ENCODE measurements around the gene GJA4. TPM values are rescaled to one million over a fixed set of nuclear protein-coding genes. Genes with fewer than 3 reads are reported as not detected.

GJA4 gene
- total and polyA plus RNA-seq, 2 of the 13 experiments (the other 11 are each of a cell fraction or from before 2014, with no cell fraction given) = not detected

DNA sequence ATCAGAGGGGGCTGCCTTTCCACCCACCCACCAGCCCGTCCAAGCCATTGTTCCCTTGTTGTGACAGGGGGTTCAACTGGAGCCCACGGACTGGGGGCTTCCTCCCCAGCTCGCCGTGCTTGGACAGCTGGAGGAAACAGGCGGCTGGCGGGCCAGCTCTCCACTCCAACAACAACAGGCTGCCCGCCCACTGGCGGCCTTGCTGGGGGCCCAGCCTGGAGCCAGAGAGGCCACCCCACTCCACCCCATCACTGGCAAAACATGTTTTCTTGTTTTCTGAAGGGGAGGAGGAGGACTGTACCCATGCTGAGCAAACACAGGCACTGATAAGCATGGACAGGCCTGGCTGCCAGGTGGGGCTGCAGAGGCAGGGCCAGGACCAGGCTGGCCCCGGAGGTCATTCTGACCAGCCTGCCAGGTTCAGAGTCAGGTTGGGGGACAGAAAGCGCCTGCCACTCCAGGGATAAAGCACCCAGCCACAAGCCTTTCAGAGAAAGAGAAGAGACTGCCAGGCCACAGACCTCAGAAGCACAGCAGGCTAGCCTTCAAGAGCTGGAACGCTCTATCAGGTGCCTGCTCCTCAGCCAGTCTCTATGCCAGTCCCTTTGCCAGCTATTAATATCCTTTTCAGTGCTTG is 32.8 kb downstream of the GJA4 start:
- H2AFZ ChIP-seq (ENCODE audit: low read length) = no peak overlapping the region
- no peak overlapping the region for H3K27ac ChIP-seq (ENCODE audit: extremely low read length, insufficient read depth, low read length)
- peak overlapping the region in 2 of 3 experiments; percentile 38 to 62; a peak in 4 of 6 replicates for H3K4me3 ChIP-seq (replicated peaks in 1 of 3; ENCODE audit: insufficient read depth in 1 of 3, low read depth in 2 of 3, low read length in 3 of 3)
- H3K4me2 ChIP-seq (ENCODE audit: low read depth, low read length) = peak overlapping the region; percentile 85
- DNase-seq (ENCODE audit: low spot score) = peak; percentile 84
- no TSS peak for BruUV-seq (replicated peaks)
- in situ Hi-C loops (cut with HindIII; ENCODE audit: extremely low pct_ligation_motif_present, low pct_unique_long_range_greater_than_20kb) = no loop called here
- no peaks in the 10 kb centered on the region for H3K9me3 ChIP-seq (ENCODE audit: low read length)
- ChIA-PET POLR2A (interaction anchor here (0.9 to 1.1 kb wide), 3 partner anchors 18 to 34 kb away, joined by 3 to 5 read pairs (median 3); partner anchors contain the start of gene SMIM12), CTCF (ENCODE audit: low intra/inter-chr PET ratio, low total read pairs) (interaction anchor here (1.5 kb wide), 1 partner anchor 27 kb away, joined by 9 read pairs; no protein-coding TSS in a partner anchor)
- H3K27me3 ChIP-seq (ENCODE audit: control insufficient read depth in 1 of 2, insufficient read depth in 2 of 2, low read length in 2 of 2) = no peaks in the 10 kb centered on the region; a peak in 2 of 5 replicates
- H3K9ac ChIP-seq (ENCODE audit: insufficient read depth, low read depth, low read length) = peak overlapping the region; percentile 33; the same call in 1 of the 2 replicates
- no peak for FAIRE-seq
- peak; percentile 96 for ATAC-seq
- H3K4me1 ChIP-seq (ENCODE audit: insufficient read depth, low read length) = peaks cover 31% of the 10 kb centered on the region
- 21% methylated on average over 2 of the region's 11 CpGs for WGBS (ENCODE audit: low lambda C conversion rate)
- H3K79me2 ChIP-seq (ENCODE audit: insufficient read depth, low read length) = no peaks in the 10 kb centered on the region
- no peaks in the 10 kb centered on the region for H4K20me1 ChIP-seq (ENCODE audit: insufficient read depth, low read length)
- no peaks in the 10 kb centered on the region for H3K36me3 ChIP-seq (replicated peaks in 1 of 2; ENCODE audit: control insufficient read depth in 1 of 2, insufficient read depth in 2 of 2, low read length in 2 of 2)
- intact Hi-C loops (cut with micrococcal nuclease; ENCODE audit: unreplicated experiment) = no loop called here
- TF ChIP-seq ARNT2 (CRISPR knock-in tag; IDR thresholded peaks at IDR 0.05; ENCODE audit: low read depth) = 0 out of 2 replicates have a peak, but pooled peaks have one; percentile 43
- 0 out of 2 replicates have a peak, but pooled peaks have one; percentile 28 for TF ChIP-seq KDM3A (CRISPR knock-in tag; IDR thresholded peaks at IDR 0.05; ENCODE audit: low read depth)
- TF ChIP-seq, protein P1, sequence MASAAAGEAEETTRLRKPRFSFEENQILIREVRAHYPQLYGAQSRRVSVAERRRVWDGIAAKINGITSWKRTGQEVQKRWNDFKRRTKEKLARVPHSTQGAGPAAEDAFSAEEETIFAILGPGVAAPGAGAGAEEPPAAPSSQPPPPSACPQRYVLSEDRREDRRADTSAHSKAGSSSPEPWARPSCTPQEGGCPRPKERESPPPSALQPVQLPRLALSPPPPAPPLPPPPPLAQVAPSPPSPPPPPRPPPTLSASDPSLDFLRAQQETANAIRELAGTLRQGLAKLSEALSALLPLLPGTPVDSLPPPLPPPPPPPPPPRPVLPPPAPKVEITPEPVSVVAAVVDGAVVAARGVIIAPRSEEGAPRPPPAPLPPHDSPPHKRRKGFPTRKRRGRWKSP (CRISPR knock-in tag; IDR thresholded peaks at IDR 0.05) = peak; percentile 59; the same call in 1 of the 2 replicates
- TF ChIP-seq FOXP1 (IDR thresholded peaks at IDR 0.05) = no peak
- peak; percentile 95 for TF ChIP-seq FOXP1 (CRISPR knock-in tag; IDR thresholded peaks at IDR 0.05)
- no peak for TF ChIP-seq PPARG (CRISPR knock-in tag; conservative IDR thresholded peaks at IDR 0.05)
- TF ChIP-seq KAT7 (CRISPR knock-in tag; IDR thresholded peaks at IDR 0.05; ENCODE audit: borderline replicate concordance) = no peak
- no peak for TF ChIP-seq CEBPG (CRISPR knock-in tag; IDR thresholded peaks at IDR 0.05)
- TF ChIP-seq HDAC2 (CRISPR knock-in tag; IDR thresholded peaks at IDR 0.05) = peak; percentile 57; the same call in 1 of the 2 replicates
- no peak for TF ChIP-seq RBM22 (optimal IDR thresholded peaks at IDR 0.05; ENCODE audit: low read length)
- no peak for TF ChIP-seq CBX2 (IDR thresholded peaks at IDR 0.05; ENCODE audit: low read depth, low read length)
- no peak for TF ChIP-seq CBX2 (CRISPR knock-in tag; IDR thresholded peaks at IDR 0.05; ENCODE audit: low read depth)
- 0 out of 2 replicates have a peak, but pooled peaks have one; percentile 46 for TF ChIP-seq ZSCAN31 (CRISPR knock-in tag; IDR thresholded peaks at IDR 0.05; ENCODE audit: low read depth)
- no peak for TF ChIP-seq ZNF713 (CRISPR knock-in tag; IDR thresholded peaks at IDR 0.05)
- TF ChIP-seq DPF2 (CRISPR knock-in tag; IDR thresholded peaks at IDR 0.05; ENCODE audit: borderline replicate concordance, low read depth) = peak; percentile 85
- no peak for TF ChIP-seq TMF1 (CRISPR knock-in tag; IDR thresholded peaks at IDR 0.05; ENCODE audit: low read depth)
- TF ChIP-seq, protein P2, sequence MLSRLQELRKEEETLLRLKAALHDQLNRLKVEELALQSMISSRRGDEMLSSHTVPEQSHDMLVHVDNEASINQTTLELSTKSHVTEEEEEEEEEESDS (CRISPR knock-in tag; IDR thresholded peaks at IDR 0.05; ENCODE audit: borderline replicate concordance) = no peak
- TF ChIP-seq, protein P3, sequence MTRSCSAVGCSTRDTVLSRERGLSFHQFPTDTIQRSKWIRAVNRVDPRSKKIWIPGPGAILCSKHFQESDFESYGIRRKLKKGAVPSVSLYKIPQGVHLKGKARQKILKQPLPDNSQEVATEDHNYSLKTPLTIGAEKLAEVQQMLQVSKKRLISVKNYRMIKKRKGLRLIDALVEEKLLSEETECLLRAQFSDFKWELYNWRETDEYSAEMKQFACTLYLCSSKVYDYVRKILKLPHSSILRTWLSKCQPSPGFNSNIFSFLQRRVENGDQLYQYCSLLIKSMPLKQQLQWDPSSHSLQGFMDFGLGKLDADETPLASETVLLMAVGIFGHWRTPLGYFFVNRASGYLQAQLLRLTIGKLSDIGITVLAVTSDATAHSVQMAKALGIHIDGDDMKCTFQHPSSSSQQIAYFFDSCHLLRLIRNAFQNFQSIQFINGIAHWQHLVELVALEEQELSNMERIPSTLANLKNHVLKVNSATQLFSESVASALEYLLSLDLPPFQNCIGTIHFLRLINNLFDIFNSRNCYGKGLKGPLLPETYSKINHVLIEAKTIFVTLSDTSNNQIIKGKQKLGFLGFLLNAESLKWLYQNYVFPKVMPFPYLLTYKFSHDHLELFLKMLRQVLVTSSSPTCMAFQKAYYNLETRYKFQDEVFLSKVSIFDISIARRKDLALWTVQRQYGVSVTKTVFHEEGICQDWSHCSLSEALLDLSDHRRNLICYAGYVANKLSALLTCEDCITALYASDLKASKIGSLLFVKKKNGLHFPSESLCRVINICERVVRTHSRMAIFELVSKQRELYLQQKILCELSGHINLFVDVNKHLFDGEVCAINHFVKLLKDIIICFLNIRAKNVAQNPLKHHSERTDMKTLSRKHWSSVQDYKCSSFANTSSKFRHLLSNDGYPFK (CRISPR knock-in tag; IDR thresholded peaks at IDR 0.05; ENCODE audit: borderline replicate concordance) = peak; percentile 68; the same call in 1 of the 2 replicates
- TF ChIP-seq RXRA (CRISPR knock-in tag; IDR thresholded peaks at IDR 0.05) = 0 out of 2 replicates have a peak, but pooled peaks have one; percentile 33
- TF ChIP-seq, protein P4, sequence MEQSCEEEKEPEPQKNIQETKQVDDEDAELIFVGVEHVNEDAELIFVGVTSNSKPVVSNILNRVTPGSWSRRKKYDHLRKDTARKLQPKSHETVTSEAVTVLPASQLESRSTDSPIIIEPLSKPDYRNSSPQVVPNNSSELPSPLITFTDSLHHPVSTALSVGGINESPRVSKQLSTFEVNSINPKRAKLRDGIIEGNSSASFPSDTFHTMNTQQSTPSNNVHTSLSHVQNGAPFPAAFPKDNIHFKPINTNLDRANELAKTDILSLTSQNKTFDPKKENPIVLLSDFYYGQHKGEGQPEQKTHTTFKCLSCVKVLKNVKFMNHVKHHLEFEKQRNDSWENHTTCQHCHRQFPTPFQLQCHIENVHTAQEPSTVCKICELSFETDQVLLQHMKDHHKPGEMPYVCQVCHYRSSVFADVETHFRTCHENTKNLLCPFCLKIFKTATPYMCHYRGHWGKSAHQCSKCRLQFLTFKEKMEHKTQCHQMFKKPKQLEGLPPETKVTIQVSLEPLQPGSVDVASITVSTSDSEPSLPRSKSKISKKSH (CRISPR knock-in tag; IDR thresholded peaks at IDR 0.05; ENCODE audit: borderline replicate concordance) = no peak

All from HepG2 (cell line).